Aorta (tissue), 5 donors: ENCODE results near the gene MS4A15. TPM values are rescaled to one million over a fixed set of nuclear protein-coding genes. Genes with fewer than 3 reads are reported as not detected.
"Not testable (repeated sequence)": the region's sequence is repeated elsewhere in the genome, so short reads cannot be mapped to it uniquely, and the experiment has no call there.

Source experiments
- ATAC-seq: fragments of 200-7000 bp; cut with Tn5 transposase; one replicate; pipeline ENCODE4 v1.9.1; 2022; ENCODE audit warnings: moderate library complexity; ENCODE audit not compliant: low FRiP score
- DNase-seq, 2 donors: peaks; one replicate each; pipeline ENCODE4 v3.0.0-alpha.2; 2020
- H3K27ac ChIP-seq, 2 donors: one replicate each; pipeline ENCODE4 v1.5.1; 2013; ENCODE audit warnings: low read length in 2 of 2, mild to moderate bottlenecking in 2 of 2, moderate library complexity in 2 of 2, control low read depth in 1 of 2, inconsistent platforms in 1 of 2, low read depth in 1 of 2
- H3K27me3 ChIP-seq, 2 donors: one replicate each; pipeline ENCODE4 v1.6.1; 2013; ENCODE audit warnings: control low read depth in 1 of 2, low read length in 1 of 2, mild to moderate bottlenecking in 1 of 2, moderate library complexity in 1 of 2; ENCODE audit not compliant: insufficient read depth in 2 of 2, control insufficient read depth in 1 of 2
- H3K36me3 ChIP-seq, 2 donors: one replicate each; pipeline ENCODE4 v1.6.1; 2013; ENCODE audit warnings: control low read depth in 1 of 2, low read length in 1 of 2, mild to moderate bottlenecking in 1 of 2; ENCODE audit not compliant: insufficient read depth in 2 of 2, control insufficient read depth in 1 of 2
- H3K4me1 ChIP-seq, 2 donors: one replicate each; pipeline ENCODE4 v1.6.1; 2013; ENCODE audit warnings: low read length in 2 of 2, control low read depth in 1 of 2, mild to moderate bottlenecking in 1 of 2, moderate library complexity in 1 of 2; ENCODE audit not compliant: insufficient read depth in 2 of 2, control insufficient read depth in 1 of 2
- H3K4me3 ChIP-seq, 2 donors: one replicate each; pipeline ENCODE4 v1.5.1; 2013; ENCODE audit warnings: low read length in 2 of 2, control low read depth in 1 of 2, mild to moderate bottlenecking in 1 of 2
- H3K9me3 ChIP-seq: one replicate; pipeline ENCODE4 v1.6.1; 2013; ENCODE audit warnings: mild to moderate bottlenecking, low read length; ENCODE audit not compliant: control insufficient read depth
- WGBS, 2 donors: extraction: QIAGEN DNeasy Blood & Tissue Kit; methylation state at CpG; one replicate each; pipeline ENCODE4 v1.1.7; 2013; 5-methylcytosine and 5-hydroxymethylcytosine counted together
- intact Hi-C, 2 donors: fragments of 100-400 bp; cut with DNase I; formaldehyde crosslinking; loops; one replicate each; pipeline versions ENCODE4 v1.14.2 to v1.15.0; 2022
- polyA plus RNA-seq, 2 donors: library from polyadenylated mRNA; stranded (reverse); fragments of 200-250 nt; gene quantifications; one replicate each; pipeline ENCODE4 v1.2.3, GENCODE V29; 2013
- total RNA-seq, 2 donors: library from RNA; stranded (reverse); fragmentation: NEBNext Ultra II Directional; extraction: Animal tissue kit (Norgen Biotek cat#: 25700); gene quantifications; one replicate each; pipeline ENCODE4 v1.2.1, GENCODE V29; 2021
- donor health status: healthy with polysubstance abuse.
- donor health status: Bipolar disorder and iron deficiency.
- donor health status: DM: no; HTN: no; CAD: no.
- donor health status: DM: no; HTN: no; CAD: no.
- donor health status: DM: yes; HTN: yes; CAD: no.

The MS4A15 gene
- total and polyA plus RNA-seq, 4 donors = 0.05 to 0.38 TPM; not detected in 2

DNA sequence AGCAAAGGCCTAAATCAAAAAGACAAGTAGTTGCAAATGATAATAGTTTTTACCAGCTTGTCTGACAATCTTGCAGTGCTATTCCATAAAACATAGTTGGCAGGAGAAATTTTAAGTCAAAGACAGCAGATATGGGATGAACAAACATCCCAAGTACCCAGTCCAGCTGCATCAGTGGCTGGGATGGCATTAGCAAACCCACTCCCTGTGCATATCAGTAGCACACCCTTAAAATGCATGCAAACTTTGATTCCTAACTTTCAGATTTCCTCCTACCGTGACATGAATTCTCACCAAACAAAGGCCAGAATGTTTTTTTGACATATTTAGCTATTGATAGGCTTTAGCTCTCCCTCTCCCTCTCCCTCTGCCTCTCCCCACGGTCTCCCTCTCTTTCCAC is 57.4 kb downstream of the MS4A15 start:
- Histone ChIP-seq H3K36me3 (no peaks in the 10 kb centered on the region), H3K27ac (no peak overlapping the region), H3K9me3 (peaks cover 7% of the 10 kb centered on the region), H3K27me3 (no peaks in the 10 kb centered on the region), H3K4me3 (no peak overlapping the region), H3K4me1 (no peaks in the 10 kb centered on the region)
- intact Hi-C loops = no loop called here
- DNase-seq (no peak), ATAC-seq (no peak)
- WGBS, 2 donors = 83 to 85% methylated on average over 1 to 2 of the region's 2 CpGs

DNA sequence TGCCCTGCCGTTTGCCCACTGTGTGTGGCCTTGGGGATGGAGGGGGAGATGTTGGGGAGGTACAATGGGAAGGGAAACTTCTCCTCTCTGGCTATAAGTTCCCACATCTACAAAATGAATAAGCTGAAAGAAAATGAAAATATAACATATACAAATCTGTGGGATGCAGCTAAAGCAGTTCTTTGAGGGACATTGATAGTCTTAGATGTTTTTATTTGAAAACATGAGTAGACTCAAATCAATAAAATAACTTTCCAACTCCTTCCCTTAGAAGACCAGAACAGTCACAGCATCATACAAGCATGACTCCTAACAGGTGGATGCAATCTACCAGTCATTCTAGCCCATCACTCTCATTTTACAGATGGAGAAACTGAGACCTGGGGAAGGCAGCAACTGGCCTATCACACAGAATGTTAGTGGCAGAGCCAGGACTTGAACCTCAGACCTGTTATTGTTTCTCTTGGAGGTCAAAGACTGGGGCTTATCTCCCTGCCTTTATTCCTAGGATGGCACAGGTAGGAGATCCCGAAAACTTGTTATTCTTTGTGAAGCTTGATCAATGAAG is 60.0 kb downstream of the MS4A15 start:
- Histone ChIP-seq H3K9me3 (peaks cover 7% of the 10 kb centered on the region), H3K4me3 (no peak overlapping the region), H3K27me3 (no peaks in the 10 kb centered on the region), H3K36me3 (no peaks in the 10 kb centered on the region), H3K4me1 (no peaks in the 10 kb centered on the region), H3K27ac (no peak overlapping the region)
- DNase-seq (no peak), ATAC-seq (no peak)
- intact Hi-C loops = no loop called here
- WGBS, 2 donors = 95 to 100% methylated on average over 2 of the region's 2 CpGs

DNA sequence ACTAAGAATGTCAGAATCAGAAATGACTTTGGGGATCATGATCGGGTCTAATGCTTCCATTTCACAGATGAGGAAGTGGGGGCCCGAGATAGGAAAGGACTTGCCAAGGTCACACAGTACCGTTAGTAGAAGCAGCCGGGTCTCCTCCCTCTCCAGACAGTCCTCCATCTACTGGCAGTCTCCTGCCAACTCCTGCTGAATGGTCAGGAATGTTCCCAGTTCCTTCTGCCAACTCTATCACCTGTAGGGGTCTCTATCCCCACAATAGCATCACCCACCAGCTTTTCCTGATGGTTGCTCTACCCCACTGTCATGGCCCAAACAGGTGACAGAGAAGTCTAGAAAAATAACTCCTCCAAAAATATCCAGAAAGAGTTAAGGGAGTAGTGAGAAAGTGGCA is 61.4 kb downstream of the MS4A15 start:
- WGBS, 2 donors = 60 to 70% methylated on average over 4 of the region's 4 CpGs
- Histone ChIP-seq H3K27ac (no peak overlapping the region), H3K27me3 (no peaks in the 10 kb centered on the region), H3K36me3 (no peaks in the 10 kb centered on the region), H3K4me3 (no peak overlapping the region), H3K9me3 (peaks cover 7% of the 10 kb centered on the region), H3K4me1 (no peaks in the 10 kb centered on the region)
- DNase-seq (no peak), ATAC-seq (no peak)
- intact Hi-C loops = no loop called here

DNA sequence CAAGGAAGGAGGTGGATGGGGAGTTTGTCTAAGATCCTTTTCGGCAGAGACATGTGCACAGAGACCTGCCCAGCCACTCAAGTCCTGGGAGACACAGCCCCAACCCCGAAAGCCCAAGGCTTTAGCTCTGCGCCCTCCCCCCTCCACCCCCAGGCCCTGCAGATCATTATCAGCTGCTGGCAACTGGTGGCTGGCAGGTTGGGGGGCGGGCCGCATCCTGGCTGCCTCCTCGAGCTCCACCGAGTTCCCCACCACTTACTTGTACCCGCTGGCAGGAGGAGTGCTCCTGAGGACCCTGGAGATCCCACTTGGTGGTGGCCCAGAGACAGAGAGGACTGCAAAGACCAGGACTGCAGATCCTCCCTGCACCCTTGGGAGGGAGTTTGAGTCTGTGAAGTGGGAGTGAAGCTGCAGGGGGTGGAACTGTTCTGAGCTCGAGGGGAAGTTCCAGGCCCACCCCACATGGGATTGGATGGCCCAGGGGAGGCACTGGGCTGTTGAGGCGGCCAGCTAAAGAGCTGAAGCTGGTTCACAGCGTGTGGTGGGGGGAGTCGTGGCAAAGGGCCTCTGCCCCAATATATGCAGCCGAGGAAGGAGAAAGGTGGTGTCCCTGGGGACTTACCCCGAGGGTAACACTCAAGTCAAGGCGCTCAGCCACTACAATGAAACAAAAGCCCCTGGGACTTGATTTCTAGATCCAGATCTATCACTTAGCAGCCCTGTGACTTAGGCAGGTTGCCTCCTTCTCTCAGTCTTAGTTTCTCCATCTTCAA is 65.3 kb downstream of the MS4A15 start:
- no peak overlapping the region for H3K4me3 ChIP-seq
- whole genome bisulfite sequencing, 2 donors = 47 to 48% methylated on average over 15 of the region's 15 CpGs
- H3K27ac ChIP-seq = no peak overlapping the region
- no peaks in the 10 kb centered on the region for H3K27me3 ChIP-seq
- no peaks in the 10 kb centered on the region for H3K36me3 ChIP-seq
- intact Hi-C loops = no loop called here
- H3K9me3 ChIP-seq = peaks cover 3% of the 10 kb centered on the region
- DNase-seq (no peak), ATAC-seq (no peak)
- no peaks in the 10 kb centered on the region for H3K4me1 ChIP-seq

DNA sequence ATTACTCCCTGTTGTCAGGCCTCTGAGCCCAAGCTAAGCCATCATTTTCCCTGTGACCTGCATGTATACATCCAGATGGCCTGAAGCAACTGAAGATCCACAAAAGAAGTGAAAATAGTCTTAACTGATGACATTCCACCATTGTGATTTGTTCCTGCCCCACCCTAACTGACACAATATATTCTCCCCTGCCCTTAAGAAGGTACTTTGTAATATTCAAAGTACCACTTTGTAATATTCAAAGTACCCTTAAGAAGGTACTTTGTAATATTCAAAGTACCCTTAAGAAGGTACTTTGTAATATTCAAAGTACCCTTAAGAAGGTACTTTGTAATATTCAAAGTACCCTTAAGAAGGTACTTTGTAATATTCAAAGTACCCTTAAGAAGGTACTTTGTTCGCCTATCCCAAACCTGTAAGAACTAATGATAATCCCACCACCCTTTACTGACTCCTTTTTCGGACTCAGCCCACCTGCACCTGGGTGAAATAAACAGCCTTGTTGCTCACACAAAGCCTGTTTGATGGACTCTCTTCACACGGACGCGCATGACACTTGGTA is 67.2 kb downstream of the MS4A15 start:
- H3K4me3 ChIP-seq, H3K27ac ChIP-seq, H3K36me3 ChIP-seq, ATAC-seq, intact Hi-C loops, H3K27me3 ChIP-seq, H3K4me1 ChIP-seq, DNase-seq, H3K9me3 ChIP-seq: not testable (repeated sequence)
- 95% methylated on average over 5 of the region's 5 CpGs for WGBS, 2 donors

DNA sequence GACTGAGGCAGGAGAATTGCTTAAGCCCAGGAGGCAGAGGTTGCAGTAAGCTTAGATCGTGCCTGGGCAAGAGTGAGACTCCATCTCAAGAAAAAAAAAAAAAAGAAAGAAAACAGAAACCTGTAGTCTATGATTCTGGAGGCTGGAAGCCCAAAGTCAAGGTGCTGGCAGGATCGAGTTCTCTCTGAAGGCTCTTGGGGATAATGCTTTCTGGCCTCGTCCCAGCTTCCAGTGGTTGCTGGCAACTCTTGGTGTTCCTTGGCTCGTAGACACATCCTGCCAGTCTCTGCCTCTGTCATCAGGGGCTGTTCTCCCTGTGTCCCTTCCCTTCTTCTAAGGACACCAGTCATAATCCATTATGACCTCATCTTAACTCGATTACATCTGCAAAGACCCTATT is 68.5 kb downstream of the MS4A15 start:
- no peaks in the 10 kb centered on the region for H3K36me3 ChIP-seq
- no peaks in the 10 kb centered on the region for H3K9me3 ChIP-seq
- DNase-seq = no peak
- intact Hi-C loops = no loop called here
- no peak for ATAC-seq
- H3K4me3 ChIP-seq = no peak overlapping the region
- 74 to 76% methylated on average over 5 of the region's 5 CpGs for WGBS, 2 donors
- no peaks in the 10 kb centered on the region for H3K27me3 ChIP-seq
- H3K4me1 ChIP-seq = no peaks in the 10 kb centered on the region
- H3K27ac ChIP-seq = no peak overlapping the region

DNA sequence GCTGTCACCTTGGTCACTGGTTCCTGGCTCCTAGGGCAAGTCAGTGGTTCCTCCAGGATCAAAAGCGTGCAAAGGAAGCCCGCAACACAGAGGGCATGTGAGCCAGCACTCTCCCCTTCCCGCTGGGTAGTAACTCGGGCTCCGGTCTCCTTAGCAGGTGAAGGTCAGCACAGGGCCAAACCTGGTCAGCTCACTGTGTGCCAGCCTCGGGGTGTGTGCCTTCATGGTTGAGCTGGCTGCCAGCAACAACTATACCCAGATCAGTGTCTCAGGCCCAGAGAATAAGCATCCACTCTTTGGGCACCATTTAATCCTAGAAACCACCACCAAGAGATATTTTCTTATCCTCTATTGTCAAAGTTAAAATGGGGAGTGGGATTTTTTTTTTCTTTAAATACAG is 69.1 kb downstream of the MS4A15 start:
- Histone ChIP-seq H3K27ac (no peak overlapping the region), H3K4me1 (no peaks in the 10 kb centered on the region), H3K4me3 (no peak overlapping the region), H3K36me3 (no peaks in the 10 kb centered on the region), H3K27me3 (no peaks in the 10 kb centered on the region), H3K9me3 (no peaks in the 10 kb centered on the region)
- ATAC-seq (no peak), DNase-seq (no peak)
- intact Hi-C loops = no loop called here
- WGBS, 2 donors = 64 to 74% methylated on average over 6 of the region's 6 CpGs
